Measurements from ENCODE around the gene CDCA7.
"Not testable (repeated sequence)": the region's sequence is repeated elsewhere in the genome, so short reads cannot be mapped to it uniquely, and the experiment has no call there.

Gene CDCA7

GRCh38 chr2:173404841-173405750 lies 50.4 kb downstream of the CDCA7 start:
- no peak for DNase-seq

DNA sequence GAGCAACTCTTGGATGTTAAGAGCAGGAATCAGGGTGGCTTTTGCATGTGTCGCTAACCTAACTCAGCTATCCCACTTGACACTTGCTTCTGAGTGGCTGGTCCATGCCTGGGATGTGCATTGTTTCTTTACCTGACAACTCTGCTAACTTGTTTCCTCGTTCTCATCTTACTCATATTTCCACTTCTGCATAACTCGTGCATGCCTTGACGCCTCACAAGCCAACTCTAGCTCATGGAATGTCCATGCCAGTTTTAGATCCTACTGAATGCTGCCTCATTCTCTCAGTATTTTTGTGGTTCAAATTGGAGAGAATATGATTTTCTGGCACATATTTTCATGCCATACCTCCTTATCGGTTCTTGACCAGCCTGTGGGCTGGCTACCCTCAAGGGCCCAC lies 52.5 kb downstream of the CDCA7 start:
- DNase-seq = no peak

GRCh38 chr2:173407646-173408045 lies 53.0 kb downstream of the CDCA7 start:
- no peak for DNase-seq

DNA sequence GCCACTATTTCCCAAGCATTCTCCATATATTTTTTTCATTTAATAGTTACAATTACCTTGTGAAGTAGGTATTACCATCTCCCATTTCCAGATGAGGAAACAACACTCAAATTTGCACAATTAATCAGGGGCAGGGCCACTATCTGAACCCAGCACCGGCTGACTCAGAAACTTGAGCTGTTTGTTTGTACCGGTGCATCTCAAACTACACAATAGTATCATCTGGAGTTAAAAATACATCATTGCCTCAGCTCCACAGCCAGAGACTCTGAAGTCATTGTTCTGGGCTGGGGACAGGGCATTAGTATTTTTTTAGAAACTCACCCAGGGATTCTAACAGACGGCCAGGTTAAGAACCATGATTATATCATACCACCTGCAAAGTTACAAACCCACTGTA lies 55.9 kb downstream of the CDCA7 start:
- no peak for DNase-seq

- peak; percentile 94 for DNase-seq
These were observed 58.0 kb downstream of the CDCA7 start for GRCh38 chr2:173412628-173413027.

DNA sequence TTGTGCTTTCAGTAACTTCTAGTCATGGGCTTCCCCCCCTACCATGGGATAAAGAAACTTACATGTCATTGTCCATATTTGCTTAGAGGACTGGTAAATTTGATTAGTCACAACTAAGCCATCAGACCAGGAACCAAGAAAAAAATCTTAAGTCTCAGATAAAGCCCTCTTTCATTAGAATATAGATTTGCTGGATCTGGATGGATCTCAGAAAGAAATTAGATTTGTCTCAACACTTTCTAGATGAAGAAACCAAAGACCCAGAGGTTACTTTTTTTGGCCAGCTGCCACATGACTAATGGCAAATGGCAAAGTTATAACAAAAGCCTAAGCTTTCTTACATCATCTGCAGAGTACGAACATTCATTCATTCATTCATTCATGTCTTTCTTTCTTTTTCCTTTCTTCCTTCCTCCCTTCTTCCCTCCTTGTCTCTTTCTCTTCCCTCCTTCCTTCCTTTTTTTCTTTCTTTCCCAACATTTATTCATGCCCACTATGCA lies 60.2 kb downstream of the CDCA7 start:
- peak; percentile 64 for DNase-seq

GRCh38 chr2:173415431-173416381 lies 61.0 kb downstream of the CDCA7 start:
- DNase-seq = peak; percentile 83

DNA sequence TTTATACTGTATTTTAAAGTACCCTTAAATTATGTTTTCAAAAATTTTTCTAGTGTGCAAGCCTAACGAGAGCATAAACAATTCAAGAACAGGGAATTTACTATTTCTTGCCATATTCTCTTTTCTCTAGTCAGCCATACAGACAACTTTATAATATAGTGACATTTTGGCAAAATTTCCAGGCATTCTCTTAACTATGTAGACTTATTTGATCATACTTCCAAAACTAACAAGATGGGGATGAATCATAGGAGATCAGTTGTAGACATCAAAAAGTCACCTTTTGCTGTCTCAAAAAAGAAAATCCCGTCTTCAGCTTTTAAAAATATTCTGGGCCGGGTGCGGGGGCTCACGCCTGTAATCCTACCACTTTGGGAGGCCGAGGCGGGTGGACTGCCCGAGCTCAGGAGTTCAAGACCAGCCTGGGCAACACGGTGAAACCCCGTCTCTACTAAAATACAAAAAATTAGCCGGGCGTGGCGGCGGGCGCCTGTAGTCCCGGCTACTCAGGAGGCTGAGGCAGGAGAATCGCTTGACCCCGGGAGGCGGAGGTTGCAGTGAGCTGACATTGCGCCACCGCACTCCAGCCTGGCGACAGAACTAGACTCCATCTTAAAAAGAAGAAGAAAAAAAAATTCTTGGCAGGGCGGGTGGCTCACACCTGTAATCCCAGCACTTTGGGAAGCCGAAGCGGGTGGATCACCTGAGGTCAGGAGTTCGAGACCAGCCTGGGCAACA lies 61.9 kb downstream of the CDCA7 start:
- DNase-seq = not testable (repeated sequence)

GRCh38 chr2:173417341-173417740 lies 62.7 kb downstream of the CDCA7 start:
- no peak for DNase-seq

DNA sequence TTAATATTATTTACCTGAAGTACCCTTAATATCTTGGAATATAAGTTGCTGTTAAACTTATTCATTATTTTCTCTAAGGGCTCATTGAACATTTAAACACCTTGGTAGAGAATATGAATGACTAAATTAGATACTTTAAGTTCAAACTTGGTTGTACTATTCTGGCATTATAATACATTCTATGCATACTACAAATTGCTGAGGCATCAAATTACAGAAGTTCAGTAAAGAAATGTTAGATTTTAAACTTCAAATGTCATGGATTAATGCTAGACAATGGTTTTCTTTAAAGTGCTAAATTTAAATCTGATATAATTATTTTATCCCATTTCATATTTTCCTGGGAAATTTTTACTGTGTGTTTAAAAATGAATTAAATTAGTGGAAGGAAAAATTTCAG lies 63.1 kb downstream of the CDCA7 start:
- no peak for DNase-seq
